GOT3 (cell line): ENCODE data around the gene BTN2A1.
"Not testable (repeated sequence)": the region's sequence is repeated elsewhere in the genome, so short reads cannot be mapped to it uniquely, and the experiment has no call there.

Experiments used
- DNase-seq: peaks from one replicate; lab custom pipeline; 2025; ENCODE audit warnings: mixed read lengths; lab: John Stamatoyannopoulos, UW

Gene BTN2A1

DNA sequence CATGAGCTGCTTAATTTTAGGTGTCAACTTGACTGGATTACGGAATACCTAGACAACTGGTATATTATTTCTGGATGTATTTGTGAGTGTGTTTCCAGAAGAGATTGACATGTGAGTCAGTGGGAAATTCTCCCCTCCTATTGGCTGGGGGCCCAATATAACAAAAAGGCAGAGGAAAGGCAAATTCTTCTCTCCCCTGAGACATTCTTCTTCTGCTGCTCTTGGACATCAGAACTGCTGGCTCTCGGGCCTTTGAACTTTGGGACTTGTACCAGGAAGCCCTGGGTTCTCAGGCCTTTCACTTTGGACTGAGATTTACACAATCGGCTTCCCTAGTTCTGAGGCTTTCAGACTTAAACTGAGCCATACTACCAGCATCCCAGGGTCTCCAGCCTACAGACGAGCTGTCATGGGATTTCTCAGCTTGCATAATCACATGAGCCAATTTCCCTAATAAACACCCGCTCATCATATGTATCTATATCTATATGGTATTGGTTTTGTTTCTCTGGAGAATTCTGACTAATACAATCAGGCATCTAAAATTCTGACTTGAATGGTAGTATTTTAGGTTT is 25.0 kb upstream of the BTN2A1 start:
- no peak for DNase-seq

DNA sequence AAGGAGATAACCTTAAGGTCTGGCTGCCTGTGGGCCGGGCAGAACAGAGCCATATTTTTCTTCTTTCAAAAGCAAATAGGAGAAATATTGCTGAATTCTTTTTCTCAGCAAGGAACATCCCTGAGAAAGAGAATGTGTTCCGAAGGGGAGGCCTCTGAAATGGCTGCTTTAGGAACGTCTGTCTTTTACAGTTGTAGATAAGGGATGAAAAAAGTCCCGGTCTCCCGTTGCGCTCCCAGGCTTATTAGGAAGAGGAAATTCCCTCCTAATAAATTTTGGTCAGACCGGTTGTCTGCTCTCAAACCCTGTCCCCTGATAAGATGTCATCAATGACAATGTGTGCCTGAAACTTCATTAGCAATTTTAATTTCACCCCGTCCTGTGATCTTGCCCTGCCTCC is 24.1 kb upstream of the BTN2A1 start:
- not testable (repeated sequence) for DNase-seq

DNA sequence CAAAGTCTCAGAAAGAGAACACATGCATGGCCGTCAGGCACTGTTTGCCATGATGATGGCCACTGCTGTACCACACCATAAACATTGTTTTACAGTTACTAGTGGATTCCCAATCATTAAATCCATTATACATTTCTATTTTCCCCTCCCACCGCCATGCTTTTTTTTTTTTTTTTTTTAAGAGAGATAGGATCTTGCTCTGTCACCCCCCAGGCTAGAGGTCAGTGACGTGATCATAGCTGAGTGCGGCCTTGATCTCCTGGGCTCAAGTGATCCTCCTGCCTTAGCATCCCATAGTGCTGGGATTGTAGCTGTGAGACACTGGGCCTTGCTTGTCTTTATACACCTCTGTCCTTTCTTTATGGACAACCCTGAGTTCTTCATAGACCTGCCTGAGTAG is 21.7 kb upstream of the BTN2A1 start:
- no peak for DNase-seq

DNA sequence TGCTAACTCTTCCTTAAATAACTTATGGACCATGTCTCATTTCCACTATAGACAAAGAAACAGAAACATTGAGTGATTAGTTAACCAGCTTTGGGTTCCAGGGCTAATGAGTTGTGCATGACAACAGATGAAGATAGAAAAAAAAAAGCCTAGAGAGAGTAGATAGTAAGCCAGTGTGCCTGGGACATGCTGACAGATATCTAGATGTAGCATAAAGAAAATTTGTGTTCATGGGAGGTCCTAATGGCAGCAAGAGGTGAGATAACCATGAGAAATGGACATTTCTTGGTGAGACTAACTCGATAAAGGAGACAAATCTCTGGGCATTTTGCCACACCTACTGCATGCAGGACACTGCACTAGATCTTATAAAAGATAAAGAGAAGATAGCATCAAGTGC is 20.2 kb upstream of the BTN2A1 start:
- no peak for DNase-seq

DNA sequence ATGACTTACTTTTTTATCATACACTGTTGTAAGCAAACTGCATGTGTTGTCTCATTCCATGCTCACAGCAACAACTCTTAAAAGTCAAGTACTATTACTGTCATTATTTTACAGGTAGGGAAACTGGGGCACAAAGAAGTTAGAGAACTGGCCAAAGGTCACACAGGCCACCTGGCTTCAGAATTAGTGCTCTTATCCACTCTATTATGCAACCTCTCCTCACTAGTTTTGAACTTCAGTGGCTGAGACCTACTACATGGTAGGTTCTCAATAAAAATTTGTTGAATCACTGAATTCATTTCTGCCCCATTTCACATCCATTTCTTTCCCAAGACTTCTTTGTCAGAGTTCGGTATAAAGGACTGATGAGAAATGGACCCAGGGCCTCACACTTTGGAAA is 19.8 kb upstream of the BTN2A1 start:
- no peak for DNase-seq

GRCh38 chr6:26439151-26440125 is 18.3 kb upstream of the BTN2A1 start:
- DNase-seq: no peak

DNA sequence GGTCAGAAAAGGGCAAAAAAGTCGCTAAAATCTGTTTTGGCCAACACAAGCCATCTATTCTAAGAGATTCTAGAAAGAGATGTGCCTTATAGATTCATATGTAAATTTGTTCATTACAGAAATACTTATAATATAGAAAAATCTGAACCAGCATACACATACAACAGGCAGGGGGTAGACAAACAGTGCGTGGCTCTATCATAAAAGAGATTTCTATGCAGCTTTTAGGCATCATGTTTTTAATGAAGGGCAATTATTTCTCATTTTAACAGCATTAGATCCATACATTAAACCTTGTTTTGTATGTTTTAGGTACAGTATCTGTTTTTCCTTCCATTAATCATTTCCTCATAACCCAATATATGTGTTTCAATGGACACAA is 16.8 kb upstream of the BTN2A1 start:
- no peak for DNase-seq

- no peak for DNase-seq
Observed at GRCh38 chr6:26441977-26442376, 15.8 kb upstream of the BTN2A1 start.

DNA sequence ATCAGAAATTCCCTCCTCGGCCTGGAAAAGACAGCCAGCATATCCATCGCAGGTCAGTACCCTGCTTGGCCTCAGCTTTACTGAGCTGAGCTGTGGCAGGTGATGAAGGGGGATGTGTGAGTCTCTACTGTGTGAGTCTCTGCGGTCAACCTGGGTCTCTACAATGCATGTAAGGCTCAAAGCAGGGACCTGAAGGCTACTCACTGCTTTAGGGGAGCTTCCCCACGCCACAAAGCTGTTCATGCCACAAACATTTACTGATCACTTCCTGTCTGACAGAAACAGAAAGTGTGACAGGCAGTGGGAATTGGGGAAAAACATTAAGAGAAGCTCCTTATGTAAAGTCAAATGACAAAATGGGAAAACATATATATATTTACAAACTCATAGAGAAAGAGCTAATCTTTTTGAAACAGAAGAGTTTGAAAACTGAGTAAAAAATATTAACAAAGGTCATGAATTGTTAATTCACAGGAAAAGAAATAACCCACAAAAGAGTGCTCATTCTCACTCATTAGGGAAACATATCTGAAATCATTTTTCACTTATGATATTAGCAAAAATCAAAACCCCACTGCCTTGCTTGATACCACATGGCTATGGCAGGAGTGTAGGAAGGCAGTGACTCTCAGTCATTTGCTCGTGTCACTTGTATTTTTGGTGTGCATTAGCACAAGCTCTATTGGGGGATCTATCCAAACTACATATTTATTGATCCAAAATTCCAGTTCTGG is 11.7 kb upstream of the BTN2A1 start:
- no peak for DNase-seq

DNA sequence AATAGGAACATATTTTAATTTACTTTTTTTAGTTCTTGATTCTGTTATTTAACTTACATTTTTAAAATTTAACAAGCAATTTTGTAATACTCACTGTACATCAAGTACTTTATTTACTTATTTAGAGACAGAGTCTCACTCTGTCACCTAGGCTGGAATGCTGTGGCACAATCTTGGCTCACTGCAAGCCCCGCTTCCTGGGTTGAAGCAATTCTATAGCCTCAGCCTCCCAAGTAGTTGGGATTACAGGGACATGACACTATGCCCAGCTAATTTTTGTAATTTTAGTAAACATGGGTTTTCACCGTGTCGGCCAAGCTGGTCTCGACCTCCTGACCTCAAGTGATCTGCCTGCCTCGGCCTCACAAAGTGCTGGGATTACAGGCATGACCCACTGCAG is 10.5 kb upstream of the BTN2A1 start:
- DNase-seq: no peak

- no peak for DNase-seq
Observed at GRCh38 chr6:26450240-26450639, 7.5 kb upstream of the BTN2A1 start.

GRCh38 chr6:26452631-26453235 is 5.0 kb upstream of the BTN2A1 start:
- no peak for DNase-seq

- DNase-seq: no peak
Observed at GRCh38 chr6:26454631-26455030, 3.1 kb upstream of the BTN2A1 start.

DNA sequence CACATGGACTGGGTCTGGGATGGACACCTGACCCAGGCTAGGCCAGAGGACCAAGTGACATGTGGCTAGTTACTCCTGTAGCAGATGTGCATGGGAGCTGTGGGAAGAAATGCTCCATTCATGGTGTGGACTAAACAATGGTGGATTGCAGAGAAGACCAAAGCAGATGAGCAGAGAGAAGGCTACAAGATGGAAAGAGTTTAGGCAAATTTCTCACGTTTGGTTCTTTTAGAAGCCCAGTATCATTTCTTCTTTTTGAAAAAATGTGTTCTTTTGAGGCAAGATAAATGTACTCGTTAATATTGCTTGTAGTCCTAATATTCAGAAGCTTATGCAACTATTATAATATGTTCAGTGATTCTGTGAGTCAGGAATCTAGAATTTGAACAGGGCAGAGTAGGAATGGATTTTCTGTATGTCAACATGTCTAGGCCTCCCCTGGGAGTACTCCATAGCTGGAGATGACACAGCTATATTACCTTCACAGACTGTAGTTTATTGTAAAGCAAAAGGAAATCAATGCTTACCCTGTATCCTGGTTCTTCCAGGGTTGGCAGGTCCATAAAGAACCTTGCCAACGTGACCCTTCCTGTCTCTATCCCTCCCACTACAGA is 2.3 kb upstream of the BTN2A1 start:
- DNase-seq: no peak

- DNase-seq: no peak
Observed at GRCh38 chr6:26457264-26457805, 420 bp upstream of the BTN2A1 start.

DNA sequence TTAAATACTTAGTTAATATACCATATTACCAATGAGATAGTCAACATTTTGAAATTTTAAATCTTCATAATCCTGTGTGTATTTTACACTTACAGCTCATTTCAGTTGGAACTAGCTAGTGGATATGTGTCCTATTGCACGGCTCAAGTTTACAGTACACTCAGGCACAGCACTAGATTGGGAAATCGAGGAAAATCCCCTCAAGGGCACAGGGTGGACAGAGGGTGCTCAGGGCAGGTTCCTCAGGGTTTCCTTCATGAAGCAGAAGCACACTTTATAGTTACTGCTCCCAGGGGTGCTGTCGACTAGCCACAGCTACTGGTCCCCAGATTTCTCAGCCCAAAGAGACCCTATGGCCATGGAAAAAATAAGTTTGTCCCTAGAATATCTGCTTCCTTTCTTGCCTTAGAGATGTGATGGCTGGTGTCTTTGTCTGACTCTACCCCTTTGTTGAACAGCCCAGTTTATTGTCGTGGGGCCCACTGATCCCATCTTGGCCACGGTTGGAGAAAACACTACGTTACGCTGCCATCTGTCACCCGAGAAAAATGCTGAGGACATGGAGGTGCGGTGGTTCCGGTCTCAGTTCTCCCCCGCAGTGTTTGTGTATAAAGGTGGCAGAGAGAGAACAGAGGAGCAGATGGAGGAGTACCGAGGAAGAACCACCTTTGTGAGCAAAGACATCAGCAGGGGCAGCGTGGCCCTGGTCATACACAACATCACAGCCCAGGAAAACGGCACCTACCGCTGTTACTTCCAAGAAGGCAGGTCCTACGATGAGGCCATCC is 1.5 kb downstream of the BTN2A1 start:
- DNase-seq: no peak

DNA sequence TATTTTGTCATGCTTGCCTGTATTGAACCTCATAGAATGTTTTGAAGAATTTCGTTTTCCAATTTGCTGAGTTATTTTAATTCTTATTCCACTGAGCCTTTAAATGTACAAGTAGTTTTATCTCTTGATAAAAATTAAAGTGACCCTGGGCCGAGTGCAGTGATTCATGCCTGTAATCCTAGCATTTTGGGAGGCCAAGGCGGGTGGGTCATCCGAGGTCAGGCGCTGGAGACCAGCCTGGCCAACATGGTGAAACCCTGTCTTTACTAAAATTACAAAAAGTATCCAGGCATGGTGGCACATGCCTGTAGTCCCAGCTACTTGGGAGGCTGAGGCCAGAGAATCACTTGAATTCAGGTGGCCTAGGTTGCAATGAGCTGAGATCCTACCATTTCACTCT is 3.6 kb downstream of the BTN2A1 start:
- DNase-seq: not testable (repeated sequence)

GRCh38 chr6:26464014-26464413 is 6.3 kb downstream of the BTN2A1 start:
- no peak for DNase-seq

DNA sequence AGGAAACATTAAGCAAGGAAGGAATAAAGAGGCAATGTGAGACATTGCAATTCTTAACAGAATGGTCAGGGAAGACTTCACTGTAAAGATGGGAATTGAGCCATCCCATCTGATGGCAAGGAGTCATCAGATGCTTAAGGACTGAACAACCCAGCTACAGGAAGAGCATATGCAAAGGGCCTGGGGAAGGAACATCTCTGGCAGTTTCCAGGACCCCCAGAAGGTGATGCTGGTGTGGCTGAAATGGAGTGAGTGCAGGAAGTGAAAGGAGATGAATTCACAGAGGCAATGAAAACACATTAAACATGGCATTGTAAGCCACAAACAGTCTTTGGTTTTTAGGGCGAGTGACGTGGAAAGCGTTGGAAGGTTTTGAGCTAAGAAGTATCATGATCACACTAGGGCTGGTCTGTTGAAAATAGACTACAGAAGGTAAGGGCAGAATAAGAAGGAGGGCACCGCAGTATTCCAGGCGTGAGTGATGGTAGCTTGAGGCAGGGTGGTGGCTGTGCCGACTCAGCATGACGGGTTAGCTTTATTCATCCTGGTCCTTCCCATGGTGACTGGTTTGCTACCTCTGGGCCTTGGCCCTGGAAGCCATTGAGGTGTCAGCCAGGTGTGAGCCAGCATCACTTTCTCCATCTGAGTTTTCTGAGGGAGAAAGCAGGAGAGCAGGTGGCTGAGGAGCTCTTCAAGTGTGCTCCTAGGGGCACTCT is 6.8 kb downstream of the BTN2A1 start:
- DNase-seq: no peak

DNA sequence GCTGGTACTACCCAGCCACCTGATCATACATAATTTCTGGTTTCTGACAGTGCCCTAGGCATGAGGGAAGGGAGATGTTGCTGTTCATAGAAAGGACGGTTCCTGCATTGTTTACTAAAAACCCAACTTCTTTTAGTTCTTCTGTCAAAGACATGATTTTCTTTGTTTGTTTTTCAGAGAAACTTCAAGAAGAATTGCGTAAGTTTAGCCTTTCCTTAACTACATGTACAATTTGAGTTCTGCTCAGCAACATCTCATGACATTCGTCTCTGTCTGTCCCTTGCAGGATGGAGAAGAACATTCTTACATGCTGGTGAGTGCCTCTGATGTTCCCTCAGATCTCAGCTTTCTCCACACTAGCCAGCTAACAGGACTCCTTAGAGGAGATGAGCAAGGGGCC is 8.0 kb downstream of the BTN2A1 start:
- DNase-seq: no peak
